NCI-H526 (cell line): Measurements from ENCODE around the gene ABHD6.
"Not testable (repeated sequence)": the region's sequence is repeated elsewhere in the genome, so short reads cannot be mapped to it uniquely, and the experiment has no call there.

Source experiments
- DNase-seq, 2 experiments: peaks; one replicate each; lab custom pipeline; 2025; lab: John Stamatoyannopoulos, UW

Gene ABHD6

GRCh38 chr3:58209933-58210332 lies 27.7 kb upstream of the ABHD6 start:
- DNase-seq, result no peak

- DNase-seq, result no peak
Measured at GRCh38 chr3:58210761-58211460, 26.7 kb upstream of the ABHD6 start, which contains the start of gene DNASE1L3. TSS of gene DNASE1L3 (minus strand) at chr3:58210972. CDS start at chr3:58210906, 66 bp downstream.

GRCh38 chr3:58214484-58215316 lies 22.9 kb upstream of the ABHD6 start:
- DNase-seq, result no peak

GRCh38 chr3:58215317-58216025 lies 22.1 kb upstream of the ABHD6 start:
- DNase-seq, result no peak

- DNase-seq, result no peak
Measured at GRCh38 chr3:58216496-58217195, 20.9 kb upstream of the ABHD6 start.

GRCh38 chr3:58217209-58217811 lies 20.3 kb upstream of the ABHD6 start:
- DNase-seq, result peak; percentile 53 to 75

- DNase-seq, result no peak
Measured at GRCh38 chr3:58218904-58219303, 18.7 kb upstream of the ABHD6 start.

GRCh38 chr3:58222161-58222724 lies 15.3 kb upstream of the ABHD6 start:
- no peak for DNase-seq

GRCh38 chr3:58223855-58224254 lies 13.7 kb upstream of the ABHD6 start:
- DNase-seq, result no peak

- DNase-seq, result not testable (repeated sequence)
Measured at GRCh38 chr3:58227933-58228332, 9.7 kb upstream of the ABHD6 start.

GRCh38 chr3:58230876-58231552 lies 6.6 kb upstream of the ABHD6 start:
- no peak for DNase-seq

GRCh38 chr3:58231666-58232065 lies 5.9 kb upstream of the ABHD6 start:
- no peak for DNase-seq

GRCh38 chr3:58234516-58234931 lies 3.1 kb upstream of the ABHD6 start:
- DNase-seq, result peak in 1 of 2 experiments; percentile 5

- DNase-seq, result no peak
Measured at GRCh38 chr3:58235970-58236369, 1.6 kb upstream of the ABHD6 start.

GRCh38 chr3:58236527-58237237 lies 910 bp upstream of the ABHD6 start:
- DNase-seq, result peak in 1 of 2 experiments; percentile 24

GRCh38 chr3:58237941-58238681 lies 519 bp downstream of the ABHD6 start:
- DNase-seq, result peak in 1 of 2 experiments; percentile 36

GRCh38 chr3:58238830-58239229 lies 1.2 kb downstream of the ABHD6 start:
- DNase-seq, result no peak

- no peak for DNase-seq
Measured at GRCh38 chr3:58241306-58242044, 3.9 kb downstream of the ABHD6 start.
